Astrocyte of the spinal cord (primary cell): Measurements from ENCODE around the gene IRF3.

Source experiments
- DNase-seq: peaks from one replicate; pipeline ENCODE4 v3.0.0; 2011; ENCODE audit warnings: low read depth, low spot score
- H3K4me3 ChIP-seq: 2 replicates; pipeline ENCODE4 v1.5.1; 2011; ENCODE audit warnings: low read depth, mild to moderate bottlenecking, low read length, moderate library complexity
- CTCF ChIP-seq: IDR thresholded peaks from 2 replicates; pipeline ENCODE4 v1.5.1; 2012; ENCODE audit warnings: low read depth, mild to moderate bottlenecking, low read length, inconsistent platforms
- in situ Hi-C: cut with HindIII; loops from 2 replicates; pipeline ENCODE4 v1.10.0; 2017; ENCODE audit warnings: low sequenced_read_pairs

The IRF3 gene

DNA sequence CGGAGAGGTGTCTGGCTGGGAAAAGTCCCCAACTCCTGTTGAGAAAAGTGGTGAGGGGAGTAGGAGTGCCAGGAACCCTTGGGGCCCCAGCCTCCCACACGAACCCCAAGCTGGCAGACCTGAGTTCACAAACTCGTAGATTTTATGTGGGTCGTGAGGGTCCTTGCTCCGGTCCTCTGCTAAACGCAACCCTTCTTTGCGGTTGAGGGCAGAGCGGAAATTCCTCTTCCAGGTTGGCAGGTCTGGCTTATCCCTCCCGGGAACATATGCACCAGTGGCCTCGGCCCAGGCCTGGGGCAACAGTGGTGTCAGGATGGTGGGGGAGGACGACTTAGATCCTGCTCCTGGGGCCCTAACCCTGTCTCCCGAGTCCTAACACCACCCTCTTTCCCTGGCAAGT is 2.4 kb downstream of the IRF3 start:
- no peak for DNase-seq
- TF ChIP-seq CTCF, result no peak
- in situ Hi-C loops, result no loop called here
- no peak overlapping the region for H3K4me3 ChIP-seq

DNA sequence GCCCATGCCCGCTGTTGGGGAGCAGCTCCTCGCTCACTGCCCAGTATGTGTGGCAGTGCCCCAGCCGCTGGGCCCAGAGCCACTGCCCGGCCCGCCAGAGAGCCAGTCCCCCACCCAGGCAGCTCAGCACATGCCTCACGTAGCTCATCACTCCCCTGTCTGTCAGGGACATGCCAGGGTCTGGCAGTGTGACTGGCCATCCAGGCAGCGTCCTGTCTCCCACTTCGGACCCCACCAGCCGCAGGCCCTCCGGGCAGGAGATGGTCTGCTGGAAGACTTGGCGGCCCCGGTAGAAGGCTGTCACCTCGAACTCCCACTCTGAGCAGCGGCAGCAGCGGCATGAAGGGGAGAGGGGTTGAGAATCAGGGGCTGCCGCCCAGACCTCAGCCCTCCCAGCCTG is 3.6 kb downstream of the IRF3 start:
- no peak for DNase-seq
- in situ Hi-C loops, result no loop called here
- TF ChIP-seq CTCF, result no peak
- H3K4me3 ChIP-seq, result no peak overlapping the region

GRCh38 chr19:49660338-49660961 is 5.2 kb downstream of the IRF3 start:
- no peak for TF ChIP-seq CTCF
- DNase-seq, result no peak
- in situ Hi-C loops, result no loop called here
- no peak overlapping the region for H3K4me3 ChIP-seq

GRCh38 chr19:49658566-49659442 is 6.9 kb downstream of the IRF3 start:
- H3K4me3 ChIP-seq, result no peak overlapping the region
- no peak for DNase-seq
- in situ Hi-C loops, result no loop called here
- no peak for TF ChIP-seq CTCF

GRCh38 chr19:49658139-49658517 is 7.5 kb downstream of the IRF3 start:
- DNase-seq, result no peak
- in situ Hi-C loops, result no loop called here
- H3K4me3 ChIP-seq, result no peak overlapping the region
- TF ChIP-seq CTCF, result no peak

DNA sequence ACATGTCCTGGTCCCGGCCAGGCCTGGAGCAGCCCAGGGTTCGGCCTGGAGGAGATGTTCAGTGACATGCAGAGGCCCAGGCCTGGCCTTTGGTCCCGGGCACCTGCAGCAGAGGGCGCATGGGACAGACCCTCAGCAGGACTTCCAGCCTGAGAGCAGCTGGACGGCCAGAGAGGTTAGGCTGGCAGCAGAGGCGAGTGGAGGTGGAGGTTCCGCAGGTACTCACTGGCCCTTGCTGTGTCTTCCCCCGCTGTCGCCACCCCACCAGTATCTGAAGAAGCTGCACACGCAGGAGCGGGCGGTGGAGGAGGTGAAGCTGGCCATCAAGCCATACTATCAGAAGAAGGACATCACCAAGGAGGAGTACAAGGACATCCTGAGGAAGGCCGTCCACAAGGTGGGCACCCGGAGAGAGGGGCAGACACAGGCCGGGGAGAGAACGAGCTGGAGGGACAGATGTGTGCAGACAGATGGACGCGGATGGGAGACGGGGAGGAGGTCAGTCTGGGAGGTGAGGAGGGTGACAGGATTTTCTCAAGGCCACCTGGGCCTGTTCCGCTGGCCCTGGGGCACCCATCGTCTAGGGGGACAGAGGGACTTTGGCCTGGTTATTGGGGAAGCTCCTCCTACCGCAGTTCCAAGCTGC is 8.0 kb downstream of the IRF3 start:
- no peak for TF ChIP-seq CTCF
- in situ Hi-C loops, result no loop called here
- no peak overlapping the region for H3K4me3 ChIP-seq
- DNase-seq, result no peak
